NCI-H2081 (cell line): Measurements from ENCODE around the gene SLC6A6.

Experiments
- DNase-seq, 2 experiments: peaks; one replicate each; lab custom pipeline; 2025; lab: John Stamatoyannopoulos, UW

The SLC6A6 gene

GRCh38 chr3:14418296-14419250 lies 16.2 kb downstream of the SLC6A6 start:
- no peak for DNase-seq

- DNase-seq = no peak
Measured at GRCh38 chr3:14422016-14422963, 19.9 kb downstream of the SLC6A6 start.

DNA sequence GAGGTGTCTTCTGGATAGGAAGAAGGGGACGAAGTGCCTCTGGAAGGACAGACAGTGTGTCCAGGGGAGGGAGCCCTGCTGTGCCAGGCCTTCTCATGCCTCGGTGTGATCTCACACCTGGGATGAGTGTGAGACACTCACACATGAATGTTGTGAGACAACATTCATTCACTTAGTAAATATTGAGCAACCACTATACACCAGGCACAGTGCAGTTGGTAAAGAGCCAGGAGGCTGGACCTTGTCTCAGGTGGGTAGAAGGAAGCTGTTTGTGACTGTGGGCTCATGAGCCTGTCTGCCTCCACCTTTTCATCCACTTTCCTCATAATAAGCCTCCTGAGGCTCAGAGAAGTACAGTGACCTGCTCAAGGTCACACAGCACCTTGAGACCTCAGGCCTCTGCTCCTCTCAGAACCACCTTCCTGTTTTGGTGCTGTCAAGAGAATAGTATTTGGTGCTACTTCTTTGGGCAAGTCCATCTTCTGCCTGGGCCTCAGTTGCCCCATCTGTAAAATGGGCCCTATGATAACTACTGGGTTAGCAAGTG lies 20.9 kb downstream of the SLC6A6 start:
- no peak for DNase-seq

DNA sequence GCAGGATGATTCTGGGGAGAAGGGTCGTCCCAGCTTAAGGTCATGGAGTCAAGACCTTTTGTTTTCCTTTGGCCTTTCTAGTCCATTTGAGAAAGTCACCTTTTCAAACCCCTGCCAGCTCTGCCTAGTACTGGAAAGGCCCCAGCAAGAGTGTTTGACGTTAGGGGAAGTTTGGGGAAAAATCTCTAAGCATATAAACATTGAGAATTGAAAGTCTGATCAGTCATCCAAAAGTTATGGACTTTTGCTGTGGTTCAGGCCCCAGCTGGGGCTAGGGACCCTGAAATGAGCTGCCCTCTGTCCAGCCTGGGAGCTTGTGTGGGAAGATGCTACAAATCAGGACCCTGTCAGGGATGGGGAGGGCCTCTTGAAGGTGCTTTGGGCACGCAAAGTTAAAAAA lies 21.6 kb downstream of the SLC6A6 start:
- no peak for DNase-seq

GRCh38 chr3:14424711-14425580 lies 22.5 kb downstream of the SLC6A6 start:
- DNase-seq = no peak

DNA sequence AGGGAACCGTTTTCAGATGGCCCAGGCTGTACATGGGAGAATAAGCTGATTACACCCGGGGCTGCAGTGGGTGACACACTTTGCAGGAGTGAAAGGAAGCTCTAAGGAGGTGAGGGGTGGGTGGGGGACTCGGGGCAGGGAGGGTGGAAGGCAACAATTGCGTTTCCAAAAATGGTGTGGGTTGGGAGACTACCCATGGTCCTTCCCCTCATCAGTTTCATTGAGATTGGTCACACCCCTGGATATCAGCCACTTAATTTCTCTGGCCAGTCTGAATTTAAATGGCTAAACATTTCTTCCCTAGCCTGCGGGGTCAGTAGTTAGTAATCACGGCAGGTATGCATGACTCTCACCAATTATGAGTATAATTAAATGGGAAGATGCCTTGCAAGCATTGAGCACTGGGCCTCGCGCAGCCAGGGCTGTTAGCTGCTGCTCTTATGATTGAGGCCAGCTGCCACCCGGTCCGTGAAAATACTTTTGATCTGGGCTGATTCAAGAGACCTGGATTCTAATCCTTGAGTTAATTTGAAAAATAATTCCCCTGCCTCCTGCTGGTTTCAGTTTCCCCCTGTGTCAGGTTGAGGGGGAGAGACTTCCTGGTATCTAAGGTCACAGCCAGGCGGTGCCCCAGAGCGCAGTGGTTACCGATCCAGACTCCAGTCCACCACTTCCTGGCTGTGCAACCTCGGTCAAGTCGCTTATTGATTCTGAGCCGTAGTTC lies 23.3 kb downstream of the SLC6A6 start:
- peak in 1 of 2 experiments; percentile 21 for DNase-seq

- DNase-seq = no peak
Measured at GRCh38 chr3:14426305-14426620, 23.9 kb downstream of the SLC6A6 start.

- no peak for DNase-seq
Measured at GRCh38 chr3:14428087-14429033, 26.0 kb downstream of the SLC6A6 start.

- DNase-seq = no peak
Measured at GRCh38 chr3:14429237-14429636, 26.8 kb downstream of the SLC6A6 start.

- no peak for DNase-seq
Measured at GRCh38 chr3:14429640-14430039, 27.2 kb downstream of the SLC6A6 start.

DNA sequence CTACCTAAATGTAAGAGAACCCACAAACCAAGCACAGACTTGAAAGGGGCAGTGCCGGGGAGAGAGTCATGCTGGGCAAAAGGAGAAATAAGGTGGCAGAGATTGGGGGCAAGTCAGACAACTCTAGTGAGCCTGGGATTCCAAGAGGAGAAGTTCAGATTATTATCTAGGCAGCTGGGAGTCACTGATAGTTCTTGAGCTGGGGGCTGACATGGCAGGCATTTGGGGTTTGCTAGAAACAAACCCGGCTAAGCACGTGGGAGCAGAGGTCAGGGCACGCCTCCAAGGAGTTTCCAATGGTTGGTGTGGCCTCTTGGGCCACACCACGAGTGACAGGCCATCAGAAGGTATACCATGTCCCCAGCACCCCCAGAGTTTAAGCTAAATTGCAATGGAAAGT lies 27.6 kb downstream of the SLC6A6 start:
- no peak for DNase-seq

DNA sequence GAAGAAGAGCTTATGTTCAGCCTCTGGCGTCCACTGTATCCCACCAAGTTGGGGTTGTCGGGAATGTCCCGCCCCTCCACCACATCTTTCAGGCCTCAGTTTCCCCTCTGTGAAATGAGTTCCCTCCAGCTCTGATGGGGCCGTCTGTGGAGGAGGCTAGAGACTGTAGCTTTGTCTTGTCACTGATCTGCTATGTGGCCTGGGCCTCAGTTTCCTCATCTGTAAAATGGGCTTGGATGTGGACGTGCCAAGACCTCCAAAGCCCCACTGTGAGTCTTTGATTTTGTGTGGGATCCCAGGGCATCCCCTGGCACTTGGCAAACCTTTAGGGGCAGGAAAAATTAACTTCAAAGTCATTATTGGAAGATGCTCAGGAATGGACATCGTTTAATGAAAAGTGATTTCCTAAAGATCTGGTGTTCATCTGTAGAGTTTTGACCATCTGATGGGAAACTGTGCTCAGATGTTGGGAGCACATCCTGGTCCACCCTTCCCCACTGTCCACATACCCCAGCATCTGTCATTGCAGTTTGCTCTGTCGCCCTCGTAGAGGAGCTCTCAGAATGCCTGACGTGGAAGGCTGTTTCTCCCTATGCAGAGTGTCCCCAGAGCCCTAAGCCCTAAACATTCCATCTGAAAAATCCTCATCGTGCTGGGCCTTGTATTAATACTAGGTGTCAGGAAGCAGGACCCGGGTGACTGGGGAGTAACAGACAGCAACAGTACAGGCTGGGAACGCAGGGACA lies 28.5 kb downstream of the SLC6A6 start:
- DNase-seq = no peak

GRCh38 chr3:14431452-14431916 lies 29.1 kb downstream of the SLC6A6 start:
- no peak for DNase-seq

DNA sequence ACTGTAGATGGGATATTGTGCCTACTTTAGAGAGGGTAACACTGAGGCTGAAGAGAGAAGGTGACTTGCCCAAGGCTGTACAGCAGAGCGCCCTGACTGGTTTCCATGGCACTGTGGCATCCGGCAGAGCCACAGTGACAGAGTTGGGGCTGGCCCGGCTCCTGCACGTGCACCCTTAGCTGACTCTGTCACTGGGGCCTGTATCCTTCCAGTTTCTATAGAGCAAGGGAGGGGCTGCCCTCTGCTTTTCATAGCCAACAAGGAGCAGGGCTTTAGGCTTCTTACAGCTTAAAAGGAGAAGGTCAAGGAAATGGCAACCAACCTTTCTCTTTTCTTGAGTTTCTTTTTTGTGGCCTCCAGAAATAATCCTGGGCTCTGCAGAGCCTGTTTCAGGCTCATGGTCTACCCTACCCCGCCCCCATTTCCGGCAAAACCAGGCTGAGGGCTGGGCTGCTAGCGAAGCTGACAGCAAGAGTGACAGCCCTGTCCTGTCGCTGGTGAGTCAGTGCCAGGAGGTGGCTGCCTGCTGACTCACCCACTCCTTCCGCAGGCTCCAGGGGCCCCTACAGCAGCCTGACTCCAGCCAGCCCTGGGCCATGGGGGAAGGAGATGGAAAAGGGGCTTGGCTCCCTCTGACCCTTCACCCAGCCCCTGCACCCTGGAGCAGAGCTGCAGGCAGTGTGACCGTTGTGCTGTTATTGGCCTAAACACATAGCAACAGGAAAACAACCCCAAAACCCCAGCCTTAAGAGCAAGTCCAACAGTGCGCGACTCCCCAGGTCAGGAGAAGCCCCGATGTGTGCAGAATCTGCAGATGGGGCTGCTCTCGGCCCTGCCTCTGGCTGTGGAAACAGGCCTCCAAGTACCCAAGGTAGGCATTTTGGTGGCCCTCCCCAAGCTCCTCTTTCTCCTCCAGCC lies 29.8 kb downstream of the SLC6A6 start:
- no peak for DNase-seq

GRCh38 chr3:14433106-14433505 lies 30.7 kb downstream of the SLC6A6 start:
- DNase-seq = no peak

DNA sequence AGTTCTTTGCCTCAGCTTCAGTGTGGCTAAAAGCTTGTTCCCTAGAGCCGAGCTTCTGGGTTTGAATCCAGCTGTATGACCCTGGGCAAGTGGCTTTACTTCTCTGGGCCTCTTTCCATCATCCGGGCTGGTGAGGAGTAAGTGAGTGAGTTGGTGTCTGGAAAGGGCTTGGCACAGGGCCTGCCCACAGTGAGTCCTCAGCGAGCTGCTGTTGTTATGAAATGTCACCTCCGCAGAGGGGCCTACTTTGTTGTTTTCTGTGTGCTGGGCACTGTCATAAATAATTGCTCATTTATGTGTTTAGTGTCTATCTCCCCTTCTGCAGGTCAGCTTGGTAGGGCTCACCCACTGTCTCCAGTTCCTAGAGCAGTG lies 31.7 kb downstream of the SLC6A6 start:
- DNase-seq = no peak

DNA sequence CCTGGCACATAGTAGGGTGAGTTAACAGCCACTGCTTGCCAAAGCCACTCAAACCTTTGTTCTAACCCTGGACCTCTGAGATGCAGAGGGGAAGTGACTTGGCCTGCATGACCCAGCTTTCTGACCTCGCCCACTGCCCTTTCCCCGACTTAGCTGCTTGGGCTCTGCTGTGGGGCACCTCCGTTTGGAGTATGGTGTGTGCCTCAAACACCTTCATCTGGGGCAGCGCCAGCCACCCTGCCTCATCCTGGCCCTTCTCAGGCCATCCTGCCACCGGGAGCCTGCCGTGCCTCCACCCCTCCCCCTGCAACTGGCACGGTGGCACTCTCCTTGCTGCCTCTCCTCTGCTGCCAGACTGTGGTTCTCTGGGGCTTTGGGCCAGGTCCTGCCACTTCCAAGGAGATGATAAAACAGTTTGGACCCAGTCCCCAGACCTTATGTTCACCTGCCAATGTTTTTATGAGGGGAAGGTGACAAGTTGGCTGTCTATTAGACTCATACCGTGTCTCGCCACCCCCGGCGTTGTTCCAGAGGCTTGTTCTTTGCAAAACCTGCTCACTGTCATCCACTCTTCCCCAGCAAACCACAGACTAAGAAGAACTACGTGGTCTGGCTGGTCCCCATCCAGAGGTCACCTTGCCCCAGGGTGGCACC lies 32.2 kb downstream of the SLC6A6 start:
- no peak for DNase-seq
